ENCODE data around the gene GLIS2. TPM values are rescaled to one million over a fixed set of nuclear protein-coding genes. Genes with fewer than 3 reads are reported as not detected.

Gene GLIS2
- total RNA-seq, 2 experiments from 2014 or later, result not detected

DNA sequence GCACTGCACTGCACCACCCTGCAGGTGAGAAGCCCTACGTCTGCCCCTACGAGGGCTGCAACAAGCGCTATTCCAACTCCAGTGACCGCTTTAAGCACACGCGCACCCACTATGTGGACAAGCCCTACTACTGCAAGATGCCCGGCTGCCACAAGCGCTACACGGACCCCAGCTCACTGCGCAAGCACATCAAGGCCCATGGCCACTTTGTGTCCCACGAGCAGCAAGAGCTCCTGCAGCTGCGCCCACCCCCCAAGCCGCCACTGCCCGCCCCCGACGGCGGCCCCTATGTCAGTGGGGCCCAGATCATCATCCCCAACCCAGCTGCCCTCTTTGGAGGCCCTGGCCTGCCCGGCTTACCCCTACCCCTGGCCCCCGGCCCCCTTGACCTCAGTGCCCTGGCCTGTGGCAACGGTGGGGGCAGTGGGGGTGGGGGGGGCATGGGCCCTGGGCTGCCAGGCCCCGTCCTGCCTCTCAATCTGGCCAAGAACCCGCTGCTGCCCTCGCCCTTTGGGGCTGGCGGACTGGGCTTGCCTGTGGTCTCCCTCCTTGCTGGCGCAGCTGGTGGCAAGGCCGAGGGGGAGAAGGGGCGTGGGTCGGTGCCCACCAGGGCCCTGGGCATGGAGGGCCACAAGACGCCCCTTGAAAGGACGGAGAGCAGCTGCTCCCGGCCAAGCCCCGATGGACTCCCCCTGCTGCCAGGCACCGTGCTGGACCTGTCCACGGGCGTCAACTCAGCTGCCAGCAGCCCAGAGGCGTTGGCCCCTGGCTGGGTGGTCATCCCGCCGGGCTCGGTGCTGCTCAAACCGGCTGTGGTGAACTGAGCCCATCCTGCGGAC lies 21.1 kb downstream of the GLIS2 start:
- peaks cover 33% of the 10 kb centered on the region for H3K36me3 ChIP-seq (ENCODE audit: insufficient read depth, low read length)
- peaks cover 3% of the 10 kb centered on the region for H3K4me1 ChIP-seq (ENCODE audit: insufficient read depth, low read length)
- intact Hi-C loops (cut with DNase I, micrococcal nuclease), result no loop called here
- H3K4me3 ChIP-seq (ENCODE audit: low read length), result no peak overlapping the region
- H3K36me3 Mint-ChIP-seq (ENCODE audit: low read depth), result peaks cover 10% of the 10 kb centered on the region
- H3K27me3 ChIP-seq (ENCODE audit: control insufficient read depth in 1 of 2, insufficient read depth in 2 of 2, low read length in 2 of 2), result no peaks in the 10 kb centered on the region
- no peaks in the 10 kb centered on the region for H3K27me3 Mint-ChIP-seq
- CTCF ChIA-PET, result no interaction called here
- no peaks in the 10 kb centered on the region for H3K9me3 Mint-ChIP-seq
- ATAC-seq (ENCODE audit: poor library complexity) (no peak), DNase-seq (no peak)
- no peaks in the 10 kb centered on the region for H3K9me3 ChIP-seq (ENCODE audit: control insufficient read depth in 1 of 2, insufficient read depth in 1 of 2, low read length in 2 of 2)
- POLR2A ChIA-PET, result no interaction called here
- no peaks in the 10 kb centered on the region for H3K4me1 Mint-ChIP-seq (ENCODE audit: low read depth)
- H3K27ac ChIP-seq (ENCODE audit: low read depth in 1 of 2, low read length in 2 of 2), result no peak overlapping the region
- no peak overlapping the region for H3K4me3 Mint-ChIP-seq
- no peak overlapping the region for H3K27ac Mint-ChIP-seq
- TF ChIP-seq, protein P1, sequence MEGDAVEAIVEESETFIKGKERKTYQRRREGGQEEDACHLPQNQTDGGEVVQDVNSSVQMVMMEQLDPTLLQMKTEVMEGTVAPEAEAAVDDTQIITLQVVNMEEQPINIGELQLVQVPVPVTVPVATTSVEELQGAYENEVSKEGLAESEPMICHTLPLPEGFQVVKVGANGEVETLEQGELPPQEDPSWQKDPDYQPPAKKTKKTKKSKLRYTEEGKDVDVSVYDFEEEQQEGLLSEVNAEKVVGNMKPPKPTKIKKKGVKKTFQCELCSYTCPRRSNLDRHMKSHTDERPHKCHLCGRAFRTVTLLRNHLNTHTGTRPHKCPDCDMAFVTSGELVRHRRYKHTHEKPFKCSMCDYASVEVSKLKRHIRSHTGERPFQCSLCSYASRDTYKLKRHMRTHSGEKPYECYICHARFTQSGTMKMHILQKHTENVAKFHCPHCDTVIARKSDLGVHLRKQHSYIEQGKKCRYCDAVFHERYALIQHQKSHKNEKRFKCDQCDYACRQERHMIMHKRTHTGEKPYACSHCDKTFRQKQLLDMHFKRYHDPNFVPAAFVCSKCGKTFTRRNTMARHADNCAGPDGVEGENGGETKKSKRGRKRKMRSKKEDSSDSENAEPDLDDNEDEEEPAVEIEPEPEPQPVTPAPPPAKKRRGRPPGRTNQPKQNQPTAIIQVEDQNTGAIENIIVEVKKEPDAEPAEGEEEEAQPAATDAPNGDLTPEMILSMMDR (IDR thresholded peaks at IDR 0.05), result no peak

- POLR2A ChIA-PET, result no interaction called here
- H3K4me1 Mint-ChIP-seq (ENCODE audit: low read depth), result no peaks in the 10 kb centered on the region
- no peak overlapping the region for H3K27ac Mint-ChIP-seq
These were observed 21.7 kb downstream of the GLIS2 start for GRCh38 chr16:4337540-4338088.

DNA sequence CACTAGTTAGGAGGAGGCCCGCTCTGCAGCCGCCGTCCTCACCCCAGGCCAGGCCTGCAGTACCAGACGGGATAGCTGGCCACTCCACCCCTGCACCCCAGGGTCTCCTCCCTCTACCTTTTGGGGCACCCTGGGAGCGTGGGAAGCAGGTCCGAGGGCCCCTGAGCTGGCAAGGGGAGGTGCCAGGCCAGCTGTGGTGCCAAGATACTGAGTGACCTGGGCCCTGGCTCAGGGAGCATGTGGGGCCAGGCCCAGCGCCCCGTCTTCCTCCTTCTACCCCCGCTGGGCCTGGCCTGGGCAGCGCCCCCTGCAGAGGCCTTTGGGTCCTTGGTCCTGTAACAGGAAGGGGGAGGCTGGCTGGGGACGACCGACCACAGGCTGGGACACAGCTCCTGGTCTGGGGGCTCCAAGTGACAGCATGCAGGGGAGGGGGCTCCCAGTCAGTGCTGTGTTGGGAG lies 22.3 kb downstream of the GLIS2 start:
- TF ChIP-seq, protein P1 (IDR thresholded peaks at IDR 0.05), result no peak
- ChIA-PET CTCF (no interaction called here), POLR2A (no interaction called here)
- no peaks in the 10 kb centered on the region for H3K9me3 Mint-ChIP-seq
- ATAC-seq (ENCODE audit: poor library complexity) (no peak), DNase-seq (no peak)
- Histone ChIP-seq H3K4me1 (ENCODE audit: insufficient read depth, low read length) (peaks cover 8% of the 10 kb centered on the region), H3K27me3 (ENCODE audit: control insufficient read depth in 1 of 2, insufficient read depth in 2 of 2, low read length in 2 of 2) (no peaks in the 10 kb centered on the region), H3K9me3 (ENCODE audit: control insufficient read depth in 1 of 2, insufficient read depth in 1 of 2, low read length in 2 of 2) (no peaks in the 10 kb centered on the region), H3K36me3 (ENCODE audit: insufficient read depth, low read length) (peaks cover 36% of the 10 kb centered on the region), H3K27ac (ENCODE audit: low read depth in 1 of 2, low read length in 2 of 2) (no peak overlapping the region), H3K4me3 (ENCODE audit: low read length) (no peak overlapping the region)
- H3K4me1 Mint-ChIP-seq (ENCODE audit: low read depth), result no peaks in the 10 kb centered on the region
- H3K27me3 Mint-ChIP-seq, result no peaks in the 10 kb centered on the region
- H3K4me3 Mint-ChIP-seq, result no peak overlapping the region
- H3K27ac Mint-ChIP-seq, result no peak overlapping the region
- H3K36me3 Mint-ChIP-seq (ENCODE audit: low read depth), result peaks cover 10% of the 10 kb centered on the region
- intact Hi-C loops (cut with DNase I, micrococcal nuclease), result no loop called here

More at GRCh38 chr16:4337540-4338088, 21.7 kb downstream of the GLIS2 start:
- intact Hi-C loops (cut with DNase I, micrococcal nuclease), result no loop called here
- H3K9me3 ChIP-seq (ENCODE audit: control insufficient read depth in 1 of 2, insufficient read depth in 1 of 2, low read length in 2 of 2), result no peaks in the 10 kb centered on the region
- DNase-seq, result no peak
- H3K4me1 ChIP-seq (ENCODE audit: insufficient read depth, low read length), result peaks cover 3% of the 10 kb centered on the region
- H3K27me3 Mint-ChIP-seq, result no peaks in the 10 kb centered on the region
- H3K9me3 Mint-ChIP-seq, result no peaks in the 10 kb centered on the region
- no peaks in the 10 kb centered on the region for H3K27me3 ChIP-seq (ENCODE audit: control insufficient read depth in 1 of 2, insufficient read depth in 2 of 2, low read length in 2 of 2)
- no peak for ATAC-seq (ENCODE audit: poor library complexity)
- H3K27ac ChIP-seq (ENCODE audit: low read depth in 1 of 2, low read length in 2 of 2), result no peak overlapping the region
- TF ChIP-seq, protein P1 (IDR thresholded peaks at IDR 0.05), result no peak
- H3K4me3 ChIP-seq (ENCODE audit: low read length), result no peak overlapping the region
- H3K36me3 Mint-ChIP-seq (ENCODE audit: low read depth), result peaks cover 10% of the 10 kb centered on the region
- CTCF ChIA-PET, result no interaction called here
- no peak overlapping the region for H3K4me3 Mint-ChIP-seq
- H3K36me3 ChIP-seq (ENCODE audit: insufficient read depth, low read length), result peaks cover 33% of the 10 kb centered on the region

Measured in CD4-positive, alpha-beta T cell (primary cell).